Ovary (tissue), 3 donors: Measurements from ENCODE around the gene TNPO2.

ENCODE experiments used
- CTCF ChIP-seq, 3 donors: fragments of 450-650 bp in 2 of 3; fragments of 200-600 bp in 1 of 3; IDR thresholded peaks; one replicate each; pipeline versions ENCODE4 v1.5.1 to v1.8.0; 2016 to 2022; ENCODE audit warnings: antibody characterized with exemption in 3 of 3, mild to moderate bottlenecking in 1 of 3
- EP300 ChIP-seq: sonication (generic); formaldehyde crosslinking; IDR thresholded peaks from one replicate; pipeline ENCODE4 v1.6.1; 2017; ENCODE audit warnings: antibody characterized with exemption
- POLR2A ChIP-seq: fragments of 450-650 bp; IDR thresholded peaks from one replicate; pipeline ENCODE4 v1.6.1; 2017; ENCODE audit warnings: antibody characterized with exemption, mild to moderate bottlenecking, moderate library complexity
- donor health status: DM: no; HTN: no; CAD: no.

- TF ChIP-seq CTCF (IDR thresholded peaks at IDR 0.05) (no peak), POLR2A (no peak), EP300 (no peak)
Measured at GRCh38 chr19:12730064-12730463, 6.3 kb upstream of the TNPO2 start.
